K562 (cell line): ENCODE measurements around the gene RPS6KA4. TPM values are rescaled to one million over a fixed set of nuclear protein-coding genes. Genes with fewer than 3 reads are reported as not detected.

ENCODE experiments used
- CBFA2T3 ChIP-seq: fragments of 450-650 bp; IDR thresholded peaks from 2 replicates; pipeline ENCODE4 v1.6.1; 2017
- CHCHD3 ChIP-seq: fragments of 250-450 bp; sonication (Bioruptor Pico); IDR thresholded peaks from 2 replicates; pipeline ENCODE4 v2.1.2; 2022; ENCODE audit warnings: mild to moderate bottlenecking
- CREBBP ChIP-seq: IDR thresholded peaks from one replicate; pipeline ENCODE4 v1.6.1; 2012; ENCODE audit warnings: low read depth, mild to moderate bottlenecking, control low read depth, inconsistent platforms, low read length
- CREM ChIP-seq: IDR thresholded peaks from 2 replicates; pipeline ENCODE4 v1.6.1; 2014; ENCODE audit warnings: antibody characterized with exemption, low read depth
- ELF1 ChIP-seq: fragments of 200-800 bp; sonication (Bioruptor generic); IDR thresholded peaks from 2 replicates; pipeline ENCODE4 v1.6.1; 2016; ENCODE audit warnings: missing genetic modification characterization, missing compliant biosample characterization
- ELK1 ChIP-seq: sonication (generic); formaldehyde crosslinking; IDR thresholded peaks from 2 replicates; pipeline ENCODE4 v1.8.1; 2022; ENCODE audit warnings: missing genetic modification reagents
- FOSL1 ChIP-seq: fragments of 200-800 bp; sonication (Bioruptor generic); conservative IDR thresholded peaks from 2 replicates; pipeline ENCODE4 v1.6.1; 2016; ENCODE audit warnings: missing genetic modification characterization, missing compliant biosample characterization
- IRF2 ChIP-seq: sonication (generic); formaldehyde crosslinking; IDR thresholded peaks from 2 replicates; pipeline ENCODE4 v1.8.1; 2022; ENCODE audit warnings: mild to moderate bottlenecking, missing genetic modification reagents
- MLX ChIP-seq, 2 experiments: fragments of 450-650 bp in 1 of 2; sonication (generic) in 1 of 2; formaldehyde crosslinking; conservative IDR thresholded peaks; 2 replicates each; pipeline versions ENCODE4 v1.4.0 to v1.8.1; 2020 to 2022; ENCODE audit warnings: mild to moderate bottlenecking in 1 of 2, missing genetic modification reagents in 1 of 2
- TCF7 ChIP-seq: sonication (generic); IDR thresholded peaks from 2 replicates; pipeline ENCODE4 v1.6.1; 2016; ENCODE audit warnings: antibody characterized with exemption, borderline replicate concordance
- YY1 ChIP-seq, 3 experiments: IDR thresholded peaks; 2 replicates each; pipeline ENCODE4 v1.6.1; 2011; ENCODE audit warnings: low read length in 2 of 3, mild to moderate bottlenecking in 2 of 3, moderate library complexity in 2 of 3, borderline replicate concordance in 1 of 3, control low read depth in 1 of 3, low read depth in 1 of 3; ENCODE audit not compliant: insufficient read depth in 3 of 3, insufficient replicate concordance in 2 of 3, control insufficient read depth in 1 of 3, insufficient read length in 1 of 3; ENCODE audit errors: extremely low read depth in 1 of 3
- ZFP1 ChIP-seq: fragments of 450-650 bp; formaldehyde crosslinking; IDR thresholded peaks from 2 replicates; pipeline ENCODE4 v1.4.0; 2020; ENCODE audit warnings: mild to moderate bottlenecking, mixed read lengths
- ZFX ChIP-seq: sonication (generic); formaldehyde crosslinking; IDR thresholded peaks from 2 replicates; pipeline ENCODE4 v1.8.0; 2022; ENCODE audit warnings: mild to moderate bottlenecking, missing genetic modification reagents, moderate library complexity
- ZNF431 ChIP-seq: sonication (generic); formaldehyde crosslinking; IDR thresholded peaks from 2 replicates; pipeline ENCODE4 v1.8.0; 2022; ENCODE audit warnings: mild to moderate bottlenecking, missing genetic modification reagents
- ZNF444 ChIP-seq: fragments of 250-450 bp; sonication (Bioruptor Pico); IDR thresholded peaks from 2 replicates; pipeline ENCODE4 v1.4.0; 2020; ENCODE audit warnings: mild to moderate bottlenecking, moderate library complexity
- ZNF778 ChIP-seq: fragments of 450-650 bp; formaldehyde crosslinking; IDR thresholded peaks from 2 replicates; pipeline ENCODE4 v1.4.0; 2020; ENCODE audit warnings: mild to moderate bottlenecking, moderate library complexity
- polyA plus RNA-seq, 8 experiments: library from polyadenylated mRNA; depleted of rRNA in 4 of 8; stranded (reverse) in 5 of 8; unstranded in 3 of 8; fragments of >200 nt; fragmentation: Nextera tagmentation in 2 of 8; fragmentation: Illumina TruSeq in 1 of 8; extraction: Ambion mirVana in 2 of 8; extraction: Trizol in 1 of 8; gene quantifications; 2 replicates each; pipeline versions ENCODE4 v1.2.1 to v1.2.3, GENCODE V29; 2011 to 2014; ENCODE audit warnings: inconsistent platforms in 1 of 8, missing spikeins in 1 of 8
- total RNA-seq, 7 experiments: library from RNA; depleted of rRNA in 6 of 7; stranded (reverse); fragments of >200 nt in 6 of 7; fragmentation: Illumina TruSeq in 2 of 7; extraction: Trizol in 2 of 7; gene quantifications; 2 replicates each; pipeline versions ENCODE4 v1.2.1 to v1.2.3, GENCODE V29; 2011 to 2021; ENCODE audit warnings: low replicate concordance in 1 of 7
- TF ChIP-seq, protein P1 (sequence below): sonication (generic); formaldehyde crosslinking; IDR thresholded peaks from 2 replicates; pipeline ENCODE4 v1.8.0; 2022; ENCODE audit warnings: mild to moderate bottlenecking, missing genetic modification reagents, borderline replicate concordance
- TF ChIP-seq, protein P2 (sequence below): fragments of 250-450 bp; sonication (Bioruptor Pico); IDR thresholded peaks from 2 replicates; pipeline ENCODE4 v1.8.0; 2021; ENCODE audit warnings: borderline replicate concordance, mild to moderate bottlenecking, moderate library complexity; ENCODE audit not compliant: poor library complexity, severe bottlenecking
- TF ChIP-seq, protein P3 (sequence below): fragments of 250-450 bp; sonication (Bioruptor Pico); IDR thresholded peaks from 2 replicates; pipeline ENCODE4 v1.8.0; 2022; ENCODE audit warnings: inconsistent platforms, mild to moderate bottlenecking, moderate library complexity, borderline replicate concordance
- TF ChIP-seq, protein P4 (sequence below): fragments of 450-650 bp; IDR thresholded peaks from 2 replicates; pipeline ENCODE4 v1.6.1; 2016; ENCODE audit warnings: antibody characterized with exemption

RPS6KA4 gene
- total and polyA plus RNA-seq, 9 of the 15 experiments (the other 6 are each of a cell fraction or from before 2014, with no cell fraction given): 0.15 to 23.8 (median 9.8) TPM

DNA sequence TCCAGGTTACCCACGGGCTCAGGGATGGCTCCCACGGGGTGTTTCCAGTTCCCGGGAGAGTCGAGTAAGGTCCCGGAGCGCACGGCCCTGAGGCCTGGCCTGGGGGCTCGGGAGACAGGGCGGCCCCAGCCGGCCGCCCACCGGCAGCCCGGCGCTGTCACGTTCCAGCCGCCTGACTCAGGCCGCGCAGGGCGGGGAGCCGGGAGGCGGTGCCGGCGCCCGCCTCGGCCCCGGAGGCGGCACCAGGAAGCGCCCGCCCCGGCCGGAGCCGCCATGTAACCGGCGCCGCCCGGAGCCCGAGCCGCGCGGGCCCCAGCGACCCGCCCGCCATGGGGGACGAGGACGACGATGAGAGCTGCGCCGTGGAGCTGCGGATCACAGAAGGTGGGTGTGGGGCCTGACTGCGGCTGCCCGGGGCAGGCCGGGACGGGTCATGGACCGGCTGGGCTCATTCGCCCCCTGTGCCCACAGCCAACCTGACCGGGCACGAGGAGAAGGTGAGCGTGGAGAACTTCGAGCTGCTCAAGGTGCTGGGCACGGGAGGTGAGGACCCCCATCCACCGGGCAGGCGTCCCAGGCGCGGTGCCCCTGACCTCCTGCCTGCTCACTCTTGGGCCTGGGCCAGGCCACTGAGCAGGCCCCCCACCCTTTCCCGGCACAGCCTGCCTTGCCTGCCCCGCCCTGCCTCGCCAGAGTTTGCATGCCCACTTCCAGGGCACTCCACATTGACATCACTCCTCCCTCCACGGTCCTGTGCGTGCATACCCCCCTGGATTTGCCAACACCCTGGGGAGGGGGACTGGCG, at the start of gene RPS6KA4 (continued):
- TF ChIP-seq, protein P1, sequence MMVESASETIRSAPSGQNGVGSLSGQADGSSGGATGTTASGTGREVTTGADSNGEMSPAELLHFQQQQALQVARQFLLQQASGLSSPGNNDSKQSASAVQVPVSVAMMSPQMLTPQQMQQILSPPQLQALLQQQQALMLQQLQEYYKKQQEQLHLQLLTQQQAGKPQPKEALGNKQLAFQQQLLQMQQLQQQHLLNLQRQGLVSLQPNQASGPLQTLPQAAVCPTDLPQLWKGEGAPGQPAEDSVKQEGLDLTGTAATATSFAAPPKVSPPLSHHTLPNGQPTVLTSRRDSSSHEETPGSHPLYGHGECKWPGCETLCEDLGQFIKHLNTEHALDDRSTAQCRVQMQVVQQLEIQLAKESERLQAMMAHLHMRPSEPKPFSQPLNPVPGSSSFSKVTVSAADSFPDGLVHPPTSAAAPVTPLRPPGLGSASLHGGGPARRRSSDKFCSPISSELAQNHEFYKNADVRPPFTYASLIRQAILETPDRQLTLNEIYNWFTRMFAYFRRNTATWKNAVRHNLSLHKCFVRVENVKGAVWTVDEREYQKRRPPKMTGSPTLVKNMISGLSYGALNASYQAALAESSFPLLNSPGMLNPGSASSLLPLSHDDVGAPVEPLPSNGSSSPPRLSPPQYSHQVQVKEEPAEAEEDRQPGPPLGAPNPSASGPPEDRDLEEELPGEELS (CRISPR knock-in tag): peak; percentile 74; the same call in 1 of the 2 replicates
- TF ChIP-seq CREM: no peak
- peak; percentile 41; the same call in 1 of the 2 replicates for TF ChIP-seq ZNF431 (CRISPR knock-in tag)
- TF ChIP-seq, protein P2, sequence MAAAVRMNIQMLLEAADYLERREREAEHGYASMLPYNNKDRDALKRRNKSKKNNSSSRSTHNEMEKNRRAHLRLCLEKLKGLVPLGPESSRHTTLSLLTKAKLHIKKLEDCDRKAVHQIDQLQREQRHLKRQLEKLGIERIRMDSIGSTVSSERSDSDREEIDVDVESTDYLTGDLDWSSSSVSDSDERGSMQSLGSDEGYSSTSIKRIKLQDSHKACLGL (CRISPR knock-in tag): no peak
- no peak for TF ChIP-seq CREBBP
- no peak for TF ChIP-seq ZNF444 (CRISPR knock-in tag)
- TF ChIP-seq YY1 (IDR thresholded peaks at IDR 0.05; ENCODE audit: borderline replicate concordance in 1 of 3, control insufficient read depth in 1 of 3, extremely low read depth in 1 of 3, insufficient read depth in 3 of 3, insufficient read length in 1 of 3, insufficient replicate concordance in 2 of 3, low read depth in 1 of 3, low read length in 2 of 3): peak; percentile 37 to 90 (median 88)
- no peak for TF ChIP-seq TCF7
- TF ChIP-seq ZFX (CRISPR knock-in tag): peak; percentile 80
- TF ChIP-seq ZFP1 (CRISPR knock-in tag): no peak
- TF ChIP-seq ZNF778 (CRISPR knock-in tag): no peak
- TF ChIP-seq CBFA2T3: no peak
- TF ChIP-seq, protein P3, sequence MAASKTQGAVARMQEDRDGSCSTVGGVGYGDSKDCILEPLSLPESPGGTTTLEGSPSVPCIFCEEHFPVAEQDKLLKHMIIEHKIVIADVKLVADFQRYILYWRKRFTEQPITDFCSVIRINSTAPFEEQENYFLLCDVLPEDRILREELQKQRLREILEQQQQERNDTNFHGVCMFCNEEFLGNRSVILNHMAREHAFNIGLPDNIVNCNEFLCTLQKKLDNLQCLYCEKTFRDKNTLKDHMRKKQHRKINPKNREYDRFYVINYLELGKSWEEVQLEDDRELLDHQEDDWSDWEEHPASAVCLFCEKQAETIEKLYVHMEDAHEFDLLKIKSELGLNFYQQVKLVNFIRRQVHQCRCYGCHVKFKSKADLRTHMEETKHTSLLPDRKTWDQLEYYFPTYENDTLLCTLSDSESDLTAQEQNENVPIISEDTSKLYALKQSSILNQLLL: no peak
- TF ChIP-seq IRF2 (CRISPR knock-in tag): no peak
- TF ChIP-seq CHCHD3: no peak
- TF ChIP-seq ELF1 (tag): peak; percentile 76
- peak; percentile 71 for TF ChIP-seq FOSL1 (tag)
- no peak for TF ChIP-seq MLX (CRISPR knock-in tag; conservative IDR thresholded peaks at IDR 0.05)
- TF ChIP-seq, protein P4, sequence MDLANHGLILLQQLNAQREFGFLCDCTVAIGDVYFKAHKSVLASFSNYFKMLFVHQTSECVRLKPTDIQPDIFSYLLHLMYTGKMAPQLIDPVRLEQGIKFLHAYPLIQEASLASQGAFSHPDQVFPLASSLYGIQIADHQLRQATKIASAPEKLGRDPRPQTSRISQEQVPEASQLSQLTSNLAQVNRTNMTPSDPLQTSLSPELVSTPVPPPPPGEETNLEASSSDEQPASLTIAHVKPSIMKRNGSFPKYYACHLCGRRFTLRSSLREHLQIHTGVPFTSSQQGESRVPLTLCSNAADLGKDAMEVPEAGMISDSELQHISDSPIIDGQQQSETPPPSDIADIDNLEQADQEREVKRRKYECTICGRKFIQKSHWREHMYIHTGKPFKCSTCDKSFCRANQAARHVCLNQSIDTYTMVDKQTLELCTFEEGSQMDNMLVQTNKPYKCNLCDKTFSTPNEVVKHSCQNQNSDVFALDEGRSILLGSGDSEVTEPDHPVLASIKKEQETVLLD: no peak
- TF ChIP-seq ELK1 (CRISPR knock-in tag): no peak
